ENCODE measurements around the gene STRAP. TPM values are rescaled to one million over a fixed set of nuclear protein-coding genes. Genes with fewer than 3 reads are reported as not detected.

The STRAP gene
- total RNA-seq, 1 donor from 2014 or later, result 229 TPM

- peak overlapping the region; percentile 38 for H3K27ac Mint-ChIP-seq
Measured at GRCh38 chr12:15880721-15881120, 1.5 kb upstream of the STRAP start.

GRCh38 chr12:15883536-15883935 is 1.3 kb downstream of the STRAP start:
- DNase-seq (ENCODE audit: low spot score, unreplicated experiment), result no peak
- Mint-ChIP-seq H3K27me3 (no peaks in the 10 kb centered on the region), H3K36me3 (ENCODE audit: insufficient read depth) (peaks cover 26% of the 10 kb centered on the region), H3K4me3 (ENCODE audit: low read depth) (peak overlapping the region; percentile 98), H3K27ac (peak overlapping the region; percentile 100), H3K9me3 (ENCODE audit: low read depth) (no peaks in the 10 kb centered on the region), H3K4me1 (ENCODE audit: low read depth) (peaks cover 27% of the 10 kb centered on the region)
- no peak for TF ChIP-seq CTCF (IDR thresholded peaks at IDR 0.05; ENCODE audit: unreplicated experiment)

More at GRCh38 chr12:15880721-15881120, 1.5 kb upstream of the STRAP start:
- H3K36me3 Mint-ChIP-seq (ENCODE audit: insufficient read depth), result peaks cover 15% of the 10 kb centered on the region
- TF ChIP-seq CTCF (IDR thresholded peaks at IDR 0.05; ENCODE audit: unreplicated experiment), result no peak
- no peak for DNase-seq (ENCODE audit: low spot score, unreplicated experiment)
- peaks cover 3% of the 10 kb centered on the region for H3K9me3 Mint-ChIP-seq (ENCODE audit: low read depth)
- H3K27me3 Mint-ChIP-seq, result no peaks in the 10 kb centered on the region
- H3K4me1 Mint-ChIP-seq (ENCODE audit: low read depth), result peaks cover 25% of the 10 kb centered on the region
- H3K4me3 Mint-ChIP-seq (ENCODE audit: low read depth), result peak overlapping the region; percentile 31

- H3K4me3 Mint-ChIP-seq (ENCODE audit: low read depth), result no peak overlapping the region
- peaks cover 38% of the 10 kb centered on the region for H3K36me3 Mint-ChIP-seq (ENCODE audit: insufficient read depth)
- no peak for DNase-seq (ENCODE audit: low spot score, unreplicated experiment)
- peak overlapping the region; percentile 37 for H3K27ac Mint-ChIP-seq
- no peaks in the 10 kb centered on the region for H3K9me3 Mint-ChIP-seq (ENCODE audit: low read depth)
- H3K4me1 Mint-ChIP-seq (ENCODE audit: low read depth), result peaks cover 20% of the 10 kb centered on the region
- H3K27me3 Mint-ChIP-seq, result no peaks in the 10 kb centered on the region
- no peak for TF ChIP-seq CTCF (IDR thresholded peaks at IDR 0.05; ENCODE audit: unreplicated experiment)
Measured at GRCh38 chr12:15886372-15887042, 4.3 kb downstream of the STRAP start.

- H3K27ac Mint-ChIP-seq, result no peak overlapping the region
- no peak overlapping the region for H3K4me3 Mint-ChIP-seq (ENCODE audit: low read depth)
- peaks cover 18% of the 10 kb centered on the region for H3K4me1 Mint-ChIP-seq (ENCODE audit: low read depth)
Measured at GRCh38 chr12:15887043-15887817, 5.0 kb downstream of the STRAP start.

More at GRCh38 chr12:15887043-15887817, 5.0 kb downstream of the STRAP start:
- no peaks in the 10 kb centered on the region for H3K9me3 Mint-ChIP-seq (ENCODE audit: low read depth)
- peaks cover 40% of the 10 kb centered on the region for H3K36me3 Mint-ChIP-seq (ENCODE audit: insufficient read depth)
- no peaks in the 10 kb centered on the region for H3K27me3 Mint-ChIP-seq
- DNase-seq (ENCODE audit: low spot score, unreplicated experiment), result no peak
- no peak for TF ChIP-seq CTCF (IDR thresholded peaks at IDR 0.05; ENCODE audit: unreplicated experiment)

All from progenitor cell of endocrine pancreas (in vitro differentiated cells).